Measurements from ENCODE around the gene STPG3. TPM values are rescaled to one million over a fixed set of nuclear protein-coding genes. Genes with fewer than 3 reads are reported as not detected.

The STPG3 gene
- total RNA-seq = not detected

GRCh38 chr9:137251194-137251461, at the start of gene STPG3:
Gene STPG3 (plus strand): TSS chr9:137251286. CDS start chr9:137251287, 1 bp downstream.

GRCh38 chr9:137205126-137206069, 45.7 kb upstream of the STPG3 start, which contains the start of the genes NDOR1 and TMEM203:
Gene NDOR1 (plus strand): TSS chr9:137205700. CDS start chr9:137205778, 78 bp downstream.
Gene TMEM203 (minus strand): TSS chr9:137205648. CDS start chr9:137205414, 234 bp downstream.

GRCh38 chr9:137222190-137223077, 28.7 kb upstream of the STPG3 start, which contains the start of gene RNF208:
Gene RNF208 (minus strand): TSS chr9:137222240. CDS start chr9:137221212, 1,028 bp downstream.

GRCh38 chr9:137224830-137225694, 26.0 kb upstream of the STPG3 start, which contains the start of gene CYSRT1:
Gene CYSRT1 (plus strand): TSS chr9:137225174. CDS start chr9:137225622, 448 bp downstream.

GRCh38 chr9:137227054-137227852, 23.8 kb upstream of the STPG3 start, which contains the start of gene RNF224:
Gene RNF224 (plus strand): TSS chr9:137227502. CDS start chr9:137228336, 834 bp downstream.

GRCh38 chr9:137230705-137231371, 20.2 kb upstream of the STPG3 start, which contains the start of gene SLC34A3:
Gene SLC34A3 (plus strand): TSS chr9:137230901. CDS start chr9:137231703, 802 bp downstream.

GRCh38 chr9:137240841-137241489, 10.1 kb upstream of the STPG3 start, which contains the start of gene TUBB4B:
Gene TUBB4B (plus strand): TSS chr9:137241287. CDS start chr9:137241361, 74 bp downstream.

GRCh38 chr9:137254624-137255447, 3.8 kb downstream of the STPG3 start, which contains the start of gene NELFB:
Gene NELFB (plus strand): TSS chr9:137255327.

GRCh38 chr9:137277329-137278041, 26.4 kb downstream of the STPG3 start, which contains the start of gene TOR4A:
Gene TOR4A (plus strand): TSS chr9:137277726. CDS start chr9:137278690, 964 bp downstream.

GRCh38 chr9:137302118-137302448, 51.0 kb downstream of the STPG3 start, which contains the start of gene NRARP:
Gene NRARP (minus strand): TSS chr9:137302271. CDS start chr9:137301928, 343 bp downstream.

Other genes starting within 250 kb of the STPG3 start
- 45.4 TPM for gene ABCA2, start 223.0 kb upstream of the STPG3 start, total RNA-seq
- gene FUT7, start 219.2 kb upstream of the STPG3 start, total RNA-seq = not detected
- 34.4 TPM for gene NPDC1, start 205.1 kb upstream of the STPG3 start, total RNA-seq
- 0.63 TPM for gene ENTPD2, start 197.2 kb upstream of the STPG3 start, total RNA-seq
- gene SAPCD2, start 180.7 kb upstream of the STPG3 start, total RNA-seq = 2.5 TPM
- 0.63 TPM for gene UAP1L1, start 173.8 kb upstream of the STPG3 start, total RNA-seq
- 72.6 TPM for gene MAN1B1, start 164.3 kb upstream of the STPG3 start, total RNA-seq
- gene DPP7, start 136.6 kb upstream of the STPG3 start, total RNA-seq = 36.6 TPM
- 63.5 TPM for gene GRIN1, start 112.1 kb upstream of the STPG3 start, total RNA-seq
- 0.31 TPM for gene LRRC26, start 81.2 kb upstream of the STPG3 start, total RNA-seq
- not detected for gene TMEM210, start 79.2 kb upstream of the STPG3 start, total RNA-seq
- 39.1 TPM for gene ANAPC2, start 62.7 kb upstream of the STPG3 start, total RNA-seq
- gene SSNA1, start 62.6 kb upstream of the STPG3 start, total RNA-seq = 21.3 TPM
- gene TPRN, start 50.5 kb upstream of the STPG3 start, total RNA-seq = 7.5 TPM
- gene TMEM203, start 45.6 kb upstream of the STPG3 start, total RNA-seq = 31.6 TPM
- gene NDOR1, start 45.6 kb upstream of the STPG3 start, total RNA-seq = 6.9 TPM
- 1.9 TPM for gene RNF208, start 29.0 kb upstream of the STPG3 start, total RNA-seq
- not detected for gene CYSRT1, start 26.1 kb upstream of the STPG3 start, total RNA-seq
- not detected for gene RNF224, start 23.8 kb upstream of the STPG3 start, total RNA-seq
- not detected for gene SLC34A3, start 20.4 kb upstream of the STPG3 start, total RNA-seq
- 88.9 TPM for gene TUBB4B, start 10.0 kb upstream of the STPG3 start, total RNA-seq
- 34.4 TPM for gene NELFB, start 4.0 kb downstream of the STPG3 start, total RNA-seq
- gene TOR4A, start 26.4 kb downstream of the STPG3 start, total RNA-seq = 0.31 TPM
- 5.0 TPM for gene NRARP, start 51.0 kb downstream of the STPG3 start, total RNA-seq
- 36.9 TPM for gene EXD3, start 171.9 kb downstream of the STPG3 start, total RNA-seq
- gene NOXA1, start 172.1 kb downstream of the STPG3 start, total RNA-seq = 2.5 TPM
- not detected for gene ENTPD8, start 190.1 kb downstream of the STPG3 start, total RNA-seq
- 66.7 TPM for gene NSMF, start 208.0 kb downstream of the STPG3 start, total RNA-seq